Activated naive CD8-positive, alpha-beta T cell (primary cell): Measurements from ENCODE around the gene CDK5.

Source experiments
- H3K27ac Mint-ChIP-seq: one replicate; pipeline ENCODE4 v1.8.0; 2021; ENCODE audit warnings: mixed read lengths
- H3K27me3 Mint-ChIP-seq: one replicate; pipeline ENCODE4 v1.8.0; 2021; ENCODE audit warnings: mixed read lengths
- H3K36me3 Mint-ChIP-seq: one replicate; pipeline ENCODE4 v1.8.0; 2021; ENCODE audit warnings: mixed read lengths
- H3K4me1 Mint-ChIP-seq: one replicate; pipeline ENCODE4 v1.8.0; 2021; ENCODE audit warnings: low read depth, mixed read lengths
- H3K4me3 Mint-ChIP-seq: one replicate; pipeline ENCODE4 v1.8.0; 2021; ENCODE audit warnings: mild to moderate bottlenecking, mixed read lengths
- H3K9me3 Mint-ChIP-seq: one replicate; pipeline ENCODE4 v1.8.0; 2021; ENCODE audit warnings: low read depth, mixed read lengths

The CDK5 gene

GRCh38 chr7:151089893-151090730 lies 32.4 kb upstream of the CDK5 start:
- no peak overlapping the region for H3K4me3 Mint-ChIP-seq
- H3K4me1 Mint-ChIP-seq = peaks cover 20% of the 10 kb centered on the region
- peaks cover 4% of the 10 kb centered on the region for H3K27me3 Mint-ChIP-seq

DNA sequence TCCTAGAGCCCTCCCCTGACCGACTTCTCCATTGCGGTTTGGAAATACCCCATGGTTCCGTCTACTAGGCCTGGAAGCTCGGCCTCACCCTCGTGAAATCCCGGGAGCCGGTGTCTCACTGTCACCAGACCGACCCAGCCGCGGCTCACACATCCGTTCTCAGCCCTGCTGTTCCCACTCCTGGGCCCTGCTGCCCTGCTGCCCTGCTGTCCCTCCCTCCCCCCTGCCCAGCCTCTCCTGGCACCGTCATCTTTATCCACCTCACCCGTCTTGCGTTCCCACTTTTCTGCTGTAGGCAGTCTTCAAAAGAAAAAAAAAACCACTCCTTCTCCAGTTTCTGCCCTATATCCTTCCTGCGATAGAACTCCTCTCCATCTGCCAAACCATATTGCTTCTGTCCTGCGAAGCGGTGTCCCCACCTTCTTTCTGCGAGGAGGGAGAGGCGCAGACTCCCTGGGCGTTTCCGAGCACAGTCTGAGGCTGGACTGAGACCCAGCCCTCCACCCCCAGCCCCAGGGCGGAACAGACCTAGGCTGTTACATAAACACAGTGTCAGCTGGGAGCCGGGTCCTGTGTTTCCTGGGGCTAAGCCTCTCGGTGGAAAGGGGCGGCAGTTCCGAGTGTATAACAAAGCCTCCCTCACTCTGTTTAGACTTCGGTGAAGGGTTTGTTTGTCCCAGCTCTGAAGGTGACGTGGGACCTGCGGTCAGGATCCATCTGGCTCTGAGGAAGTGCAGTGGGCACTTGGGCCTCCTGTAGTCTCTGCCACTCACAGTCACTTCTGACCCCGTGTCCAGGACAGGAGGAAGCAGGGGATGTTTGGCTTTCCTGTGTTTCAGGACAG lies 31.4 kb upstream of the CDK5 start:
- Mint-ChIP-seq H3K36me3 (no peaks in the 10 kb centered on the region), H3K4me3 (peak overlapping the region; percentile 81), H3K4me1 (peaks cover 26% of the 10 kb centered on the region), H3K9me3 (no peaks in the 10 kb centered on the region), H3K27me3 (peaks cover 8% of the 10 kb centered on the region), H3K27ac (peak overlapping the region; percentile 10)

More at GRCh38 chr7:151089893-151090730, 32.4 kb upstream of the CDK5 start:
- Mint-ChIP-seq H3K9me3 (no peaks in the 10 kb centered on the region), H3K27ac (no peak overlapping the region), H3K36me3 (no peaks in the 10 kb centered on the region)

DNA sequence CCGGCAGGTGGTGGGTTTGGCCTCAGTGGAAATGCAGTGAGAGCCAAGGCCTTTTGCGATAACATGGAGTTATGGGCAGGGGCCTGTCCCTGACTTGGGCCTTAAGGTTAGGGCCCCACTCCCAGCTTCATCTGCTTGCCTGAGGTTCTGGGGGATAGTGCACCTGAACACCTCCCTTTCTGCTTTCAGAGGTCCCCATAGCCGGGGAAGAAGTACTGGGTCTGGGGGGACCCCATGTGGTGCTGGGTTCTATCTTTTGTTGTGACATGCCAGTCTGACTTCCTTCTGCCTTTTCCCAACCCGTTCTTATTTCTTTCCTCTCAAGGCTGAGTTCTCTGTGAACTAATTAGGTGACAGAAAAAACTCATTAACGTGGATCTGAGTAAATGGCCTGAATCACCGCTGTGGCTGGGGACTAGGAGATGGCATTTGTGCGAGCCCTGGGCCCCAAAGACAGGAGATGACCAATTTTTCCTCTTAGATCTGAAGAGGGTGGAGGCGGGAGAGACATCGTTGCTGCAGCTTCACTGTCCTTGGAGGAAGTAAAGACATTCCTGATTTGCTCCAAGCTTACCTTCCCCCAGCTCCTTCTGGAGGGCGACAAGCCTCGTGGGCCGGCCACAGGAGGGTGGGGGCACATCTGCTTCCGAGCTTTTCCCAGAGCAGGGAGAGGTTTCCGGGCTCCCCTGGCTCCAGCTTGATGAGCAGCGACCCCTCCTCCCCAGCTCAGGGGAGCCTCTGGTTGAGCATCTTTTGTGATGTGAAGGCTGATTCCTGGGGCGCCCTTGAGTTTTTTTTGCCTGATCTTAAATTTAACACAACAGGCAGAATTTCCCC lies 30.5 kb upstream of the CDK5 start:
- H3K27me3 Mint-ChIP-seq = peaks cover 8% of the 10 kb centered on the region
- H3K27ac Mint-ChIP-seq = peak overlapping the region; percentile 41
- H3K36me3 Mint-ChIP-seq = no peaks in the 10 kb centered on the region
- peaks cover 27% of the 10 kb centered on the region for H3K4me1 Mint-ChIP-seq
- H3K9me3 Mint-ChIP-seq = no peaks in the 10 kb centered on the region
- peak overlapping the region; percentile 81 for H3K4me3 Mint-ChIP-seq

GRCh38 chr7:151087245-151088018 lies 29.7 kb upstream of the CDK5 start:
- peaks cover 8% of the 10 kb centered on the region for H3K27me3 Mint-ChIP-seq
- H3K4me3 Mint-ChIP-seq = peak overlapping the region; percentile 86
- no peaks in the 10 kb centered on the region for H3K9me3 Mint-ChIP-seq
- H3K36me3 Mint-ChIP-seq = no peaks in the 10 kb centered on the region
- H3K27ac Mint-ChIP-seq = no peak overlapping the region
- H3K4me1 Mint-ChIP-seq = peaks cover 32% of the 10 kb centered on the region

DNA sequence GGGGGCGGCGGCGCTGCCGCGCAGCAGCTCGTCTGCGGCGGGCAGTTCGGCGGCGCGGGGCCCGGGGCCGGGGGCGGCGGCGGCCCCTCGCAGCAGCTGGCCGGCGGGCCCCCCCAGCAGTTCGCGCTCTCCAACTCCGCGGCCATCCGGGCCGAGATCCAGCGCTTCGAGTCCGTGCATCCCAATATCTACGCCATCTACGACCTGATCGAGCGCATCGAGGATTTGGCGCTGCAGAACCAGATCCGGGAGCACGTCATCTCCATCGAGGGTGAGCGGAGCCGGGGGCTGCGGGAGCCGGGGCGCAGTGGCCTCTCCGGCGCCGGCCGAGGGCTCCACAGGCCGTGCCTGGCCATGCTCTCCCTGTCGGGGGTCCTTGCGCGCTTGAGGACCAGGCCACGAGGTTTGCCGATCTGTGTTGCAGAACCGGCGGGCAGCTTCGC lies 29.1 kb upstream of the CDK5 start:
- Mint-ChIP-seq H3K4me3 (peak overlapping the region; percentile 86), H3K36me3 (no peaks in the 10 kb centered on the region), H3K27ac (no peak overlapping the region), H3K9me3 (no peaks in the 10 kb centered on the region), H3K4me1 (peaks cover 32% of the 10 kb centered on the region), H3K27me3 (peaks cover 8% of the 10 kb centered on the region)

DNA sequence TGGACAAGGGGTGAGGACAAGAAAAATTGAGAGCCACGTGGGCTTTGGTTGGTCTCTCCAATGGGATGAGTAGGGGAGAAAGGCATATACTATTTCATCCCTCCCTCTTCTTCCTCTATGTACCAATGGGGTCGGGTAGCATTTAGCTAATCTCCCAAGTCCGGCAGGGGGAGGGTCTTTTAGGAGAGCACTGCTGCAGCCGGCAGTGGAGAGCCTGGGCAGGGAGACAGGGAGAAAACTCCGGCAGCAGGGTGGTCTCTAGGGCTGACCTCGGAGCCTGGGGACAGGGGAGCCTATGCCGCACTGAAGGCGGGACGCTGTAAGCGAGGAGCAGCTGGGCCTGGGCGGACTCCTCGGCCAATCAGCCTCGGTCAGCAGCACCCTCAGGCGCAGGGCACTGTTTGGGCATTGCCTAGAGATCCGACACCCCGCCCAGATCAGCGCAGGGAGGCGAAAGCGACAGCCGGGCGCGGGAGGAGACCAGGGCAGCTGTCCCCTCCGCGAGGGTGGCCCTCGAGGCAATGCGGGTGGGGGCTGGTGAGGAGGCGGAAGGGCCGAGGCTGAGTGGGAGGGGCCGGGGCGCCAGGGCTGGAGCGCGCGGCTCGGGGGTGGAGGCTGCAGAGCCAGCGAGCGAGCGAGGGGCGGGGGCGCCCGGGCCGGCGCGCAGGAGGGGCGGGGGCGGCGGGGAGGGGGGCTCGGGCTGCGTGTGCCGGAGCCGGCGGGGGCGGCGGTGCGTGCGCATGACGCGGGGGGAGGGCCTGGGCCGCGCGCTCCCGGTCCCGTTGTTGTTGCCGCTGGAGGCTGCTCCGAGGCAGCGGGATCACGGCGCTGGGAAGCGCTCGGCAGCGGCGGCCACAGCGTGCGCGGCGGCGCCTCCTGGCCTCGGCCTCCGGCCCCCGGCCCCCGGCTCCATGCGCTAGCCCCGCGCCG lies 28.3 kb upstream of the CDK5 start, which contains the start of gene AGAP3:
Gene AGAP3 (plus strand): TSS at position 785 of the 930 bp plus-strand sequence. CDS start 267 bp downstream, outside the sequence.
- peaks cover 8% of the 10 kb centered on the region for H3K27me3 Mint-ChIP-seq
- no peaks in the 10 kb centered on the region for H3K9me3 Mint-ChIP-seq
- H3K4me3 Mint-ChIP-seq = peak within 1 kb of the TSS; percentile 86
- peak within 1 kb of the TSS; percentile 86 for H3K27ac Mint-ChIP-seq
- peaks cover 32% of the 10 kb centered on the region for H3K4me1 Mint-ChIP-seq
- H3K36me3 Mint-ChIP-seq = no peaks in the 10 kb centered on the region

GRCh38 chr7:151085329-151085690 lies 27.6 kb upstream of the CDK5 start:
- H3K27me3 Mint-ChIP-seq = peaks cover 8% of the 10 kb centered on the region
- peak overlapping the region; percentile 86 for H3K4me3 Mint-ChIP-seq
- H3K4me1 Mint-ChIP-seq = peaks cover 32% of the 10 kb centered on the region
- H3K27ac Mint-ChIP-seq = peak overlapping the region; percentile 86
- no peaks in the 10 kb centered on the region for H3K9me3 Mint-ChIP-seq
- no peaks in the 10 kb centered on the region for H3K36me3 Mint-ChIP-seq

DNA sequence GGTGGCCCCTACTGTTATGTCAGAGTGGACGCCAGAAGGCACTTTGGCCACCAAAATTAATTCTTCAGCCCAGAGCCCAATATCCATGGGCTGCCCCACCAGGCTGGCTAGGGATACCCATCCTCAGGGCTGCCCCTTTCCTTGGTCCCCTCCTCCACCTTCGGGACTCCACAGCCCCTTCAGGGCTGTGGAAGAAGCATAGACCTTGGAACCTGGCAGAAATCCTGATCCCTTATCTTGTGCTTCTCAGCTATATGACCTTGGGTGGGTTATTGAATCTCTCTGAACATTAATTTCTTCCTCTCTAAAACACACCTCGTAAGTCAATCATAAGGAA lies 26.1 kb upstream of the CDK5 start:
- H3K27ac Mint-ChIP-seq = peak overlapping the region; percentile 16

GRCh38 chr7:151083071-151083823 lies 25.6 kb upstream of the CDK5 start, which contains the start of gene TMUB1:
Gene TMUB1 (minus strand): TSS chr7:151083493. CDS start chr7:151082563, 930 bp downstream.
- H3K4me3 Mint-ChIP-seq = peak within 1 kb of the TSS; percentile 90
- peaks cover 2% of the 10 kb centered on the region for H3K36me3 Mint-ChIP-seq
- H3K9me3 Mint-ChIP-seq = no peaks in the 10 kb centered on the region
- H3K27me3 Mint-ChIP-seq = peaks cover 6% of the 10 kb centered on the region
- H3K4me1 Mint-ChIP-seq = peaks cover 36% of the 10 kb centered on the region
- H3K27ac Mint-ChIP-seq = peak within 1 kb of the TSS; percentile 83

More for the DNA sequence above, 26.1 kb upstream of the CDK5 start:
- H3K9me3 Mint-ChIP-seq = no peaks in the 10 kb centered on the region
- peaks cover 2% of the 10 kb centered on the region for H3K36me3 Mint-ChIP-seq
- H3K27me3 Mint-ChIP-seq = peaks cover 6% of the 10 kb centered on the region
- peaks cover 35% of the 10 kb centered on the region for H3K4me1 Mint-ChIP-seq
- H3K4me3 Mint-ChIP-seq = peak overlapping the region; percentile 77

GRCh38 chr7:151082141-151083070 lies 24.7 kb upstream of the CDK5 start:
- Mint-ChIP-seq H3K4me1 (peaks cover 38% of the 10 kb centered on the region), H3K4me3 (peak overlapping the region; percentile 90), H3K27ac (peak overlapping the region; percentile 83), H3K36me3 (peaks cover 2% of the 10 kb centered on the region), H3K27me3 (peaks cover 6% of the 10 kb centered on the region), H3K9me3 (no peaks in the 10 kb centered on the region)

- H3K4me3 Mint-ChIP-seq = peak overlapping the region; percentile 95
- H3K36me3 Mint-ChIP-seq = peaks cover 2% of the 10 kb centered on the region
- H3K9me3 Mint-ChIP-seq = no peaks in the 10 kb centered on the region
- peak overlapping the region; percentile 50 for H3K27ac Mint-ChIP-seq
- peaks cover 6% of the 10 kb centered on the region for H3K27me3 Mint-ChIP-seq
- peaks cover 38% of the 10 kb centered on the region for H3K4me1 Mint-ChIP-seq
These were observed 23.7 kb upstream of the CDK5 start for GRCh38 chr7:151081170-151082101.
